ENCODE results near the gene ISG20. TPM values are rescaled to one million over a fixed set of nuclear protein-coding genes. Genes with fewer than 3 reads are reported as not detected.
A peak's percentile ranks its signal among the peaks of the same experiment; 100 is the strongest.

The ISG20 gene
- total and polyA plus RNA-seq, 4 donors, result 1.4 to 7.4 (median 4.0) TPM

DNA sequence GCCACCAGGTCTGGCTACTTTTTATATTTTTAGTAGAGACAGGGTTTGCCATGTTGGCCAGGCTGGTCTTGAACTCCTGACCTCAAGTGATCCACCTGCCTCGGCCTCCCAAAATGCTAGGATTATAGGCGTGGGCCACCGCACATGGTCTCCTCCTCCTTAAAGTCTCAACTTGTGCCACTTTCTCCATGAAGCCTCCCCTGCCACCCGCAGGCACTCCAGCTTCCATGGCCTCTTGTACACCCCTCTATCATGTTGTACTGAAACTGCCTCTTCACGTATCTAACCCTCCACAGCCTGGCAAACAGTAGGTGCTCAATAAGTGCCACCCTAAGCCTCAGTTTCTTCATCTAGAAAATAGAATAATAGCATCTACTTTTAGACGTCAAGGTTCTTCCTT, 39.9 kb downstream of the ISG20 start:
- no peaks in the 10 kb centered on the region for H3K36me3 ChIP-seq (ENCODE audit: control insufficient read depth, insufficient read depth, low read length)
- no peak overlapping the region for H3K27ac ChIP-seq (ENCODE audit: low read depth, low read length)
- WGBS (ENCODE audit: insufficient coverage), result 96% methylated on average over 5 of the region's 6 CpGs
- H3K4me1 ChIP-seq (ENCODE audit: control insufficient read depth, insufficient read depth, low read length), result peaks cover 4% of the 10 kb centered on the region
- DNase-seq (ENCODE audit: low read depth in 4 of 6, low spot score in 6 of 6), result no peak
- no peak overlapping the region for H3K4me3 ChIP-seq (ENCODE audit: low read depth, low read length)
- H3K9me3 ChIP-seq (ENCODE audit: control insufficient read depth, insufficient read depth, low read length), result no peaks in the 10 kb centered on the region
- no peaks in the 10 kb centered on the region for H3K27me3 ChIP-seq (ENCODE audit: control insufficient read depth, insufficient read depth, low read length)

DNA sequence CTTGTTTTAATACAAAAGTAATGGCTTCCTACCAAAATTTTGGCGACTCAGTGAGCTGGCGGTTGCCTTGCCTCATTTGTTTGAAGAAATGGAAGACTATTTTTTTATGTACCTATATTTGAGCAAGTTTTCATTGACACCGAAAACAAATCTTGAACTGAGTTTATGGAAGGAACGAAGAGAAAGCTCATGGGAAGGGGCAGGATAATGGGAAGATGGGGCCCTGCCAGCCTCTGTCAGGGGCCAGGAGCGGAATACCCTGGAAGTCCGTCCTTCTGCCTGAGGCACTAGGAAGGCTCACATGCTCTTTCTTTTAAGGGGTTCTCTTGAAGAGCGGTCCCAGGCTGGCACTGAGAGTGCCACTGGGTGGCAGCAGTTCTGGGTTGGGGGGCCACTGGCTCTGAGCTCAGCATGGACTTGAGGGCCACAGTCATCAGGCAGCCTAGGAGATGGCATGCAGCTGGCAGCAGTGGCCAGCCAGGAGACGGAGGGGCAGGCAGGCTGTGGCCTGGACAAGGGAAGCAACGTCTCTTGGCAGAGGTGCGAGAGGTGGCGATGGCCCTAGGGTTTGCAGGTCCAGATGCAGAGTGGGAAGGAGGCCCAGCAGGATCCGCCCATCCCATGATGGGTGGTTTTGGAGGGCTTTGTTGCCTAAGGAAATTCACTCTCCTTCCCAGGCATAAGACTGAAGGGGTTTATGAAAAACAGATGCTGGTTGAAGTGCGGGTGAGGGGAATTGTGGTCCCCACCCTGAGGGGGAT, 41.6 kb downstream of the ISG20 start:
- H3K27ac ChIP-seq (ENCODE audit: low read depth, low read length), result no peak overlapping the region
- peaks cover 4% of the 10 kb centered on the region for H3K4me1 ChIP-seq (ENCODE audit: control insufficient read depth, insufficient read depth, low read length)
- H3K9me3 ChIP-seq (ENCODE audit: control insufficient read depth, insufficient read depth, low read length), result no peaks in the 10 kb centered on the region
- WGBS (ENCODE audit: insufficient coverage), result 86% methylated on average over 10 of the region's 13 CpGs
- no peaks in the 10 kb centered on the region for H3K36me3 ChIP-seq (ENCODE audit: control insufficient read depth, insufficient read depth, low read length)
- H3K4me3 ChIP-seq (ENCODE audit: low read depth, low read length), result no peak overlapping the region
- H3K27me3 ChIP-seq (ENCODE audit: control insufficient read depth, insufficient read depth, low read length), result no peaks in the 10 kb centered on the region
- no peak for DNase-seq (ENCODE audit: low read depth in 4 of 6, low spot score in 6 of 6)

DNA sequence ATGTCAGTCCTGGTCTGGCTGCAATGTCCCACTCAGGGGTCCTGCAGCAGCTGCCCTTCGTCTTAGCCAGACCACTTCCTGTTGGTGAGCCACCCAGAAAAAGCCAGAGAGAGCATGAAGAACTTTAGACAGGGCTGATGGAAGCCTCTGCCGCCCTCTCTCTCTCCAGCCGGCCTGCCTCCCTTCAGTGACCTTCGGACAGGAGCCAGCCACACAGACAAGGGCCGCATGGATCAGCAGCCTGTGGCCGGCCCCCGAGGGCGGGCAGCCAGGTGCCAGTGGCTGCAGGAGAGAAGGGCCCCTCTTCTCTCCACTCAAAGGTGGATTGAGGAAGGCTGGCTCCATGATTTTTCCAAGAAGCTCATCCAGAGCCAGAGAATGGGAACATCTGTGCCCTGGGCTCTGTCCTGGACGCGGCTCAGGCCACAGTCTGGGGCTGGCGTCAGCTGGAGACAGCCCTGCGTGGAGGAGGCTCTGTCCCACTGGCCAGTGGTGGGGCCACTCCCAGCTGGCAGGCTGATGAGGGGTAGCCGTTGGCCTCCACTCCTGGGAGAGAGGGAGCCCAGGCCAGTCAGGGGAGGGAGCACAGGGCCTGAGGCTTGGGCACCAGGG, 42.9 kb downstream of the ISG20 start:
- no peak for DNase-seq (ENCODE audit: low read depth in 4 of 6, low spot score in 6 of 6)
- Histone ChIP-seq H3K4me3 (ENCODE audit: low read depth, low read length) (no peak overlapping the region), H3K9me3 (ENCODE audit: control insufficient read depth, insufficient read depth, low read length) (no peaks in the 10 kb centered on the region), H3K27me3 (ENCODE audit: control insufficient read depth, insufficient read depth, low read length) (no peaks in the 10 kb centered on the region), H3K36me3 (ENCODE audit: control insufficient read depth, insufficient read depth, low read length) (no peaks in the 10 kb centered on the region), H3K4me1 (ENCODE audit: control insufficient read depth, insufficient read depth, low read length) (peaks cover 4% of the 10 kb centered on the region), H3K27ac (ENCODE audit: low read depth, low read length) (no peak overlapping the region)
- 73% methylated on average over 13 of the region's 13 CpGs for WGBS (ENCODE audit: insufficient coverage)

DNA sequence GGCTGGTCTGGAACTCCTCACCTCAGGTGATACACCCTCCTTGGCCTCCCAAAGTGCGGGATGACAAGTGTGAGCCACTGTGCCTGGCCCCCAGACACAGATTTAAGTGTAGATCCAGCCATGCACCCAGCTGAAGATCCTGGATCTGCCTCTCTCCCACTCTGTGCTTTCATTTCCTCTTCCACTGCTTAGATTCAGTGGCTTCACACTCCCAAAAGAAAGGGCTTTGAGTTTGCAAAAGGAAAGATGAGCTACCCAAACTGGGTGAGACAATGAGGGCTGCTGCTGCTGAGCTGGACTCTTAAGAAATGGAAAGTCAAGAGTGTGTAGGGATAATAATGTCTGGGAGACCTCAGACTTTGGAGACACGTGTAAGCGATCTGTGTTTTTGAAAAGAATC, 45.5 kb downstream of the ISG20 start:
- no peak for DNase-seq (ENCODE audit: low read depth in 4 of 6, low spot score in 6 of 6)
- H3K27me3 ChIP-seq (ENCODE audit: control insufficient read depth, insufficient read depth, low read length), result no peaks in the 10 kb centered on the region
- peaks cover 2% of the 10 kb centered on the region for H3K9me3 ChIP-seq (ENCODE audit: control insufficient read depth, insufficient read depth, low read length)
- H3K4me3 ChIP-seq (ENCODE audit: low read depth, low read length), result no peak overlapping the region
- no peaks in the 10 kb centered on the region for H3K36me3 ChIP-seq (ENCODE audit: control insufficient read depth, insufficient read depth, low read length)
- peaks cover 4% of the 10 kb centered on the region for H3K4me1 ChIP-seq (ENCODE audit: control insufficient read depth, insufficient read depth, low read length)
- WGBS (ENCODE audit: insufficient coverage), result 0% methylated on average over 1 of the region's 3 CpGs
- H3K27ac ChIP-seq (ENCODE audit: low read depth, low read length), result no peak overlapping the region

DNA sequence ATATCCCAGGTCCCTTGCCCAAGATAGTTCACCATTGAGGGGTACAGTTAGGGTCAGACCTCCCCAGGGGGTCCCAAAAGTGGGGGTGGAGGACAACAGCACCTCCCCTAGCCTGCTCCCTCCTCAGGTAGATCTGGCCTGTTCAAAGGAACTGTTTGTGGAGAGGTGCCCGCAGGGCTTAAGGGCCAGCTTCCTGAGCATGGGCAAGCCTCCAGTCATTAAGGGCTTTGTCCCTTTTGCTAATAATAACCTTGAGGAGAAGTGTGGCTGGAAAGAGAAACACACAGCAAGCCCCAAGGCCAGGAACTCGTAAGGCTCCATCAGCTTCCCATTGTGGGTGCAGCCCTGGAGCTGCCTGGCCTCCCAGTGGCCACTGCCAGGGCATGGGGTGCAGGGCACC, 47.4 kb downstream of the ISG20 start:
- H3K36me3 ChIP-seq (ENCODE audit: control insufficient read depth, insufficient read depth, low read length), result no peaks in the 10 kb centered on the region
- no peaks in the 10 kb centered on the region for H3K27me3 ChIP-seq (ENCODE audit: control insufficient read depth, insufficient read depth, low read length)
- H3K4me3 ChIP-seq (ENCODE audit: low read depth, low read length), result no peak overlapping the region
- 94% methylated on average over 2 of the region's 2 CpGs for WGBS (ENCODE audit: insufficient coverage)
- no peak for DNase-seq (ENCODE audit: low read depth in 4 of 6, low spot score in 6 of 6)
- H3K27ac ChIP-seq (ENCODE audit: low read depth, low read length), result no peak overlapping the region
- peaks cover 2% of the 10 kb centered on the region for H3K9me3 ChIP-seq (ENCODE audit: control insufficient read depth, insufficient read depth, low read length)
- peaks cover 8% of the 10 kb centered on the region for H3K4me1 ChIP-seq (ENCODE audit: control insufficient read depth, insufficient read depth, low read length)

DNA sequence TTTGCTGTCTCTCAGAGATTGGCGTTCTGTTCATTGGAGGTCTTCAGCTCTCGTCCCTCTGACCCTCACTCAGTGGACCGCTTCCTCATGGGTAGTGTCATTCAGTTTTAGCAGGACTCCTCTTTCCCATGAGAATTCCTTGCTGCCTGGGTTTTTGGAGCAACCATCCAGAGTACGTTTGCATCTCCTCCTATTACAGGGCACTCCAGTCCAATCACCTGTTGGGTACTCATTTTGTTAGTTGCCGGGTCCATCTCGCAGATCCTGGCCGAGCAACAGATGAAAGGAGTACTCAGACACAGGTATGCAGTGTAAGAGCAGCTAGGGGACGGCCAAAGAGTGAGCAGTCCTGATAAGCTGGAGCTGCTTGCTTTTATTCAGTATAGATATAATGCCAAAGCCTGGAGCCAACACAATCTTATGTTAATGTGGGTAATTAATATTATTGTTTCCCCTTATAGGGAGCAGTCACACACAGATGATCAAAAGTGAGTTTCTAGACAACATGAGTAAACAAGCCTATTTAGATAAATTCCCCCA, 49.6 kb downstream of the ISG20 start:
- H3K4me1 ChIP-seq (ENCODE audit: control insufficient read depth, insufficient read depth, low read length), result peaks cover 8% of the 10 kb centered on the region
- H3K27me3 ChIP-seq (ENCODE audit: control insufficient read depth, insufficient read depth, low read length), result no peaks in the 10 kb centered on the region
- no peaks in the 10 kb centered on the region for H3K36me3 ChIP-seq (ENCODE audit: control insufficient read depth, insufficient read depth, low read length)
- no peak for DNase-seq (ENCODE audit: low read depth in 4 of 6, low spot score in 6 of 6)
- peaks cover 2% of the 10 kb centered on the region for H3K9me3 ChIP-seq (ENCODE audit: control insufficient read depth, insufficient read depth, low read length)
- H3K4me3 ChIP-seq (ENCODE audit: low read depth, low read length), result no peak overlapping the region
- H3K27ac ChIP-seq (ENCODE audit: low read depth, low read length), result no peak overlapping the region
- 91% methylated on average over 8 of the region's 8 CpGs for WGBS (ENCODE audit: insufficient coverage)

DNA sequence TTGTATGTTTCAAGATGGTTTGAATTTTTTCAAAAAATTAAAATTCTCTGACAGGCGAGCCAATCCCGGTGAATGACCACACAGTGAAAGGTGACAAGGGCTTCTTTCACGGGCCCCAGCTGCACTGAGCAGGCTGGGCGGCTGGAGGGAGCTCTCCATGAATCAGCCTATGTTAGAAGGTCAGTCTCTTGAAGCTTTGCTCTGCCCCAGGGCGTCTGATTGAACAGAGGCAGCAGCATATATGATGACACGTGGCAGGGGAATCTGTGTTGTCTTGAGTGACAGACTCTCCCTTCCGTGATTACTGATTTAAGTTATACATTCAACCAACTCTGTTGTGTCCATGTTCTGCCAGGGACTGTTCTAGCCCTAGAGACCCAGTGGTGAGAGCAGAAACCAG, 51.5 kb downstream of the ISG20 start:
- H3K36me3 ChIP-seq (ENCODE audit: control insufficient read depth, insufficient read depth, low read length), result no peaks in the 10 kb centered on the region
- peak in 1 of 6 donors; percentile 29 for DNase-seq (ENCODE audit: low read depth in 4 of 6, low spot score in 6 of 6)
- no peak overlapping the region for H3K27ac ChIP-seq (ENCODE audit: low read depth, low read length)
- WGBS (ENCODE audit: insufficient coverage), result 90% methylated on average over 5 of the region's 7 CpGs
- no peak overlapping the region for H3K4me3 ChIP-seq (ENCODE audit: low read depth, low read length)
- H3K9me3 ChIP-seq (ENCODE audit: control insufficient read depth, insufficient read depth, low read length), result peaks cover 2% of the 10 kb centered on the region
- no peaks in the 10 kb centered on the region for H3K27me3 ChIP-seq (ENCODE audit: control insufficient read depth, insufficient read depth, low read length)
- peaks cover 8% of the 10 kb centered on the region for H3K4me1 ChIP-seq (ENCODE audit: control insufficient read depth, insufficient read depth, low read length)

DNA sequence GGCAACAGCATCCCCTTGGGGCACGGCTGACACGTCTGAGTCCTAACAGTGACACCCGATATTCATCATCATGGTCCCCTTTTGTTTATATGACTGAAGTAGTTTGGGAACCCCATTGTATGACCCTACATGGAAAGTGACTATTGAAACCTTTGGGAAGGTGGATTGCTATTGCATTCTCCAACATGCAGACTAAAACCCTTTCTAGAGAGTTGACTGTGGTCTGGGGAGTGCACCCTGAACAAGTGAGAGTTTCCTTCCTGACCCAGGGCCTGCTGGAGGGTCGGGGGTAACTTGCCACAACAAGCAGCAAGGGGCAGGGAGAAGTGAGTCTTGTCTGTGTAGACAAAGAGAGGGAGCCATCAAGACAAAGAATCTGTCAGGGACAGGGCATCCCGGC, 54.4 kb downstream of the ISG20 start:
- DNase-seq (ENCODE audit: low read depth in 4 of 6, low spot score in 6 of 6), result no peak
- 33% methylated on average over 4 of the region's 5 CpGs for whole genome bisulfite sequencing (ENCODE audit: insufficient coverage)
- Histone ChIP-seq H3K4me3 (ENCODE audit: low read depth, low read length) (no peak overlapping the region), H3K4me1 (ENCODE audit: control insufficient read depth, insufficient read depth, low read length) (peaks cover 8% of the 10 kb centered on the region), H3K9me3 (ENCODE audit: control insufficient read depth, insufficient read depth, low read length) (peaks cover 2% of the 10 kb centered on the region), H3K36me3 (ENCODE audit: control insufficient read depth, insufficient read depth, low read length) (no peaks in the 10 kb centered on the region), H3K27me3 (ENCODE audit: control insufficient read depth, insufficient read depth, low read length) (no peaks in the 10 kb centered on the region), H3K27ac (ENCODE audit: low read depth, low read length) (no peak overlapping the region)

DNA sequence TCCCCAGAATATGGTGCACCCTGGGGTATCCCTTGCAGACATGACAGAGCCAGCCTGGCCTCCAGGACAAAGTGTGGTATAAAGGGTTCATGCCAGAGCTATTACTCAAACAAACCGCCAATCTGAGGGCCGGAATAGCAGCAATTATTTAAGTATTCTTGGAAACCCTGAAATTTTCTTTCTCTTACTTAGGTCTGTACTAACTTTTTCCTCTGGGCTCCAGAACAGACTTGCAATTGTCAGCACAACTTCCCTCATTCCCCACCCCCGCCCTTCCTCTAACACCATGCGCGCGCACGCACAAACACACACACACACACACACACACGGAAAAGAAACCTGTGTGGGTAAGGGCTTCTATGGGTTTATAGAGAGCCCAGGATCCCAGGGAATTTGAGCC, 56.3 kb downstream of the ISG20 start:
- peaks cover 7% of the 10 kb centered on the region for H3K4me1 ChIP-seq (ENCODE audit: control insufficient read depth, insufficient read depth, low read length)

More for the DNA sequence above, 56.3 kb downstream of the ISG20 start:
- DNase-seq (ENCODE audit: low read depth in 4 of 6, low spot score in 6 of 6), result no peak
- H3K27me3 ChIP-seq (ENCODE audit: control insufficient read depth, insufficient read depth, low read length), result no peaks in the 10 kb centered on the region
- H3K36me3 ChIP-seq (ENCODE audit: control insufficient read depth, insufficient read depth, low read length), result no peaks in the 10 kb centered on the region
- no CpG with 5 or more reads among the region's 8 CpGs for WGBS (ENCODE audit: insufficient coverage)
- H3K9me3 ChIP-seq (ENCODE audit: control insufficient read depth, insufficient read depth, low read length), result no peaks in the 10 kb centered on the region
- H3K4me3 ChIP-seq (ENCODE audit: low read depth, low read length), result no peak overlapping the region
- no peak overlapping the region for H3K27ac ChIP-seq (ENCODE audit: low read depth, low read length)

Data from spinal cord (tissue), 10 donors.